ENCODE results near the gene RHD.
"Not testable (repeated sequence)": the region's sequence is repeated elsewhere in the genome, so short reads cannot be mapped to it uniquely, and the experiment has no call there.

The RHD gene

GRCh38 chr1:25278358-25278757 lies 6.0 kb downstream of the RHD start:
- H3K9me3 Mint-ChIP-seq (ENCODE audit: low read depth); H3K27ac Mint-ChIP-seq; H3K4me3 Mint-ChIP-seq; H3K36me3 Mint-ChIP-seq; H3K27me3 Mint-ChIP-seq; H3K4me1 Mint-ChIP-seq (ENCODE audit: low read depth): not testable (repeated sequence)

GRCh38 chr1:25278790-25279189 lies 6.5 kb downstream of the RHD start:
- not testable (repeated sequence) for H3K9me3 Mint-ChIP-seq (ENCODE audit: low read depth); H3K27me3 Mint-ChIP-seq; H3K27ac Mint-ChIP-seq; H3K4me1 Mint-ChIP-seq (ENCODE audit: low read depth); H3K4me3 Mint-ChIP-seq; H3K36me3 Mint-ChIP-seq

GRCh38 chr1:25279693-25280111 lies 7.4 kb downstream of the RHD start:
- not testable (repeated sequence) for H3K4me1 Mint-ChIP-seq (ENCODE audit: low read depth); H3K27me3 Mint-ChIP-seq; H3K4me3 Mint-ChIP-seq; H3K36me3 Mint-ChIP-seq; H3K27ac Mint-ChIP-seq; H3K9me3 Mint-ChIP-seq (ENCODE audit: low read depth)

- not testable (repeated sequence) for H3K27ac Mint-ChIP-seq; H3K9me3 Mint-ChIP-seq (ENCODE audit: low read depth); H3K27me3 Mint-ChIP-seq; H3K4me1 Mint-ChIP-seq (ENCODE audit: low read depth); H3K36me3 Mint-ChIP-seq; H3K4me3 Mint-ChIP-seq
These were observed 13.6 kb downstream of the RHD start for GRCh38 chr1:25285862-25286261.

- H3K4me1 Mint-ChIP-seq (ENCODE audit: low read depth); H3K4me3 Mint-ChIP-seq; H3K9me3 Mint-ChIP-seq (ENCODE audit: low read depth); H3K27me3 Mint-ChIP-seq; H3K27ac Mint-ChIP-seq; H3K36me3 Mint-ChIP-seq: not testable (repeated sequence)
These were observed 14.9 kb downstream of the RHD start for GRCh38 chr1:25287164-25287563.

GRCh38 chr1:25288573-25289101 lies 16.3 kb downstream of the RHD start:
- not testable (repeated sequence) for H3K4me3 Mint-ChIP-seq; H3K4me1 Mint-ChIP-seq (ENCODE audit: low read depth); H3K27me3 Mint-ChIP-seq; H3K27ac Mint-ChIP-seq; H3K9me3 Mint-ChIP-seq (ENCODE audit: low read depth); H3K36me3 Mint-ChIP-seq

- H3K27me3 Mint-ChIP-seq; H3K9me3 Mint-ChIP-seq (ENCODE audit: low read depth); H3K4me1 Mint-ChIP-seq (ENCODE audit: low read depth); H3K36me3 Mint-ChIP-seq; H3K27ac Mint-ChIP-seq; H3K4me3 Mint-ChIP-seq: not testable (repeated sequence)
These were observed 17.7 kb downstream of the RHD start for GRCh38 chr1:25290043-25290442.

GRCh38 chr1:25293426-25293825 lies 21.1 kb downstream of the RHD start:
- not testable (repeated sequence) for H3K9me3 Mint-ChIP-seq (ENCODE audit: low read depth); H3K4me1 Mint-ChIP-seq (ENCODE audit: low read depth); H3K27me3 Mint-ChIP-seq; H3K36me3 Mint-ChIP-seq; H3K27ac Mint-ChIP-seq; H3K4me3 Mint-ChIP-seq

GRCh38 chr1:25294889-25295826 lies 22.8 kb downstream of the RHD start:
- not testable (repeated sequence) for H3K27ac Mint-ChIP-seq; H3K9me3 Mint-ChIP-seq (ENCODE audit: low read depth); H3K4me1 Mint-ChIP-seq (ENCODE audit: low read depth); H3K4me3 Mint-ChIP-seq; H3K36me3 Mint-ChIP-seq; H3K27me3 Mint-ChIP-seq

GRCh38 chr1:25296501-25296900 lies 24.2 kb downstream of the RHD start:
- not testable (repeated sequence) for H3K27ac Mint-ChIP-seq; H3K4me3 Mint-ChIP-seq; H3K9me3 Mint-ChIP-seq (ENCODE audit: low read depth); H3K4me1 Mint-ChIP-seq (ENCODE audit: low read depth); H3K36me3 Mint-ChIP-seq; H3K27me3 Mint-ChIP-seq

- H3K4me3 Mint-ChIP-seq; H3K27me3 Mint-ChIP-seq; H3K27ac Mint-ChIP-seq; H3K4me1 Mint-ChIP-seq (ENCODE audit: low read depth); H3K9me3 Mint-ChIP-seq (ENCODE audit: low read depth); H3K36me3 Mint-ChIP-seq: not testable (repeated sequence)
These were observed 28.4 kb downstream of the RHD start for GRCh38 chr1:25300729-25301128.

GRCh38 chr1:25302330-25302729 lies 30.0 kb downstream of the RHD start:
- not testable (repeated sequence) for H3K36me3 Mint-ChIP-seq; H3K4me3 Mint-ChIP-seq; H3K27me3 Mint-ChIP-seq; H3K9me3 Mint-ChIP-seq (ENCODE audit: low read depth); H3K27ac Mint-ChIP-seq; H3K4me1 Mint-ChIP-seq (ENCODE audit: low read depth)

GRCh38 chr1:25304936-25305335 lies 32.6 kb downstream of the RHD start:
- not testable (repeated sequence) for H3K9me3 Mint-ChIP-seq (ENCODE audit: low read depth); H3K4me3 Mint-ChIP-seq; H3K36me3 Mint-ChIP-seq; H3K4me1 Mint-ChIP-seq (ENCODE audit: low read depth); H3K27me3 Mint-ChIP-seq; H3K27ac Mint-ChIP-seq

GRCh38 chr1:25308168-25308567 lies 35.9 kb downstream of the RHD start:
- not testable (repeated sequence) for H3K9me3 Mint-ChIP-seq (ENCODE audit: low read depth); H3K4me3 Mint-ChIP-seq; H3K36me3 Mint-ChIP-seq; H3K27ac Mint-ChIP-seq; H3K27me3 Mint-ChIP-seq; H3K4me1 Mint-ChIP-seq (ENCODE audit: low read depth)

GRCh38 chr1:25309085-25309484 lies 36.8 kb downstream of the RHD start:
- H3K27me3 Mint-ChIP-seq; H3K9me3 Mint-ChIP-seq (ENCODE audit: low read depth); H3K4me3 Mint-ChIP-seq; H3K27ac Mint-ChIP-seq; H3K4me1 Mint-ChIP-seq (ENCODE audit: low read depth): not testable (repeated sequence)
- peaks cover 15% of the 10 kb centered on the region for H3K36me3 Mint-ChIP-seq

GRCh38 chr1:25309486-25309885 lies 37.2 kb downstream of the RHD start:
- H3K4me1 Mint-ChIP-seq (ENCODE audit: low read depth); H3K9me3 Mint-ChIP-seq (ENCODE audit: low read depth); H3K27me3 Mint-ChIP-seq; H3K27ac Mint-ChIP-seq; H3K4me3 Mint-ChIP-seq: not testable (repeated sequence)
- H3K36me3 Mint-ChIP-seq = peaks cover 18% of the 10 kb centered on the region

Data from activated naive CD8-positive, alpha-beta T cell (primary cell).